K562 (cell line): ENCODE results near the gene CCDC85B. TPM values are rescaled to one million over a fixed set of nuclear protein-coding genes. Genes with fewer than 3 reads are reported as not detected.

Source experiments
- CCAR2 ChIP-seq: fragments of 200-400 bp; formaldehyde crosslinking; IDR thresholded peaks from 2 replicates; pipeline ENCODE4 v1.6.1; 2017; ENCODE audit warnings: mild to moderate bottlenecking, low read depth, low read length
- ELF2 ChIP-seq: fragments of 250-450 bp; sonication (Bioruptor Pico); IDR thresholded peaks from 2 replicates; pipeline ENCODE4 v1.5.0; 2021; ENCODE audit warnings: mild to moderate bottlenecking
- RBM15 ChIP-seq: fragments of 200-400 bp; formaldehyde crosslinking; IDR thresholded peaks from 2 replicates; pipeline ENCODE4 v1.6.1; 2018; ENCODE audit warnings: mild to moderate bottlenecking, low read length, moderate library complexity; ENCODE audit not compliant: insufficient read depth
- RBM17 ChIP-seq: fragments of 200-400 bp; formaldehyde crosslinking; IDR thresholded peaks from 2 replicates; pipeline ENCODE4 v1.6.1; 2017; ENCODE audit warnings: low read depth, mild to moderate bottlenecking, low read length, borderline replicate concordance
- ZNF134 ChIP-seq: fragments of 250-450 bp; sonication (Bioruptor Pico); conservative IDR thresholded peaks from 2 replicates; pipeline ENCODE4 v1.4.0; 2020
- ZNF197 ChIP-seq: fragments of 200-800 bp; sonication (Bioruptor generic); IDR thresholded peaks from 2 replicates; pipeline ENCODE4 v1.6.1; 2016; ENCODE audit warnings: low read depth, missing genetic modification characterization, missing compliant biosample characterization
- ZNF707 ChIP-seq: fragments of 250-450 bp; sonication (Bioruptor Pico); conservative IDR thresholded peaks from 2 replicates; pipeline ENCODE4 v1.8.0; 2022; ENCODE audit warnings: inconsistent platforms, mild to moderate bottlenecking, moderate library complexity
- ZNF780A ChIP-seq: fragments of 250-450 bp; sonication (Bioruptor Pico); IDR thresholded peaks from 2 replicates; pipeline ENCODE4 v1.5.0; 2021; ENCODE audit warnings: mild to moderate bottlenecking
- polyA plus RNA-seq, 8 experiments: library from polyadenylated mRNA; depleted of rRNA in 4 of 8; stranded (reverse) in 5 of 8; unstranded in 3 of 8; fragments of >200 nt; fragmentation: Nextera tagmentation in 2 of 8; fragmentation: Illumina TruSeq in 1 of 8; extraction: Ambion mirVana in 2 of 8; extraction: Trizol in 1 of 8; gene quantifications; 2 replicates each; pipeline versions ENCODE4 v1.2.1 to v1.2.3, GENCODE V29; 2011 to 2014; ENCODE audit warnings: inconsistent platforms in 1 of 8, missing spikeins in 1 of 8
- total RNA-seq, 7 experiments: library from RNA; depleted of rRNA in 6 of 7; stranded (reverse); fragments of >200 nt in 6 of 7; fragmentation: Illumina TruSeq in 2 of 7; extraction: Trizol in 2 of 7; gene quantifications; 2 replicates each; pipeline versions ENCODE4 v1.2.1 to v1.2.3, GENCODE V29; 2011 to 2021; ENCODE audit warnings: low replicate concordance in 1 of 7
- TF ChIP-seq, protein P1 (sequence below): fragments of 250-450 bp; sonication (Bioruptor Pico); IDR thresholded peaks from 2 replicates; pipeline ENCODE4 v1.8.0; 2021; ENCODE audit warnings: mild to moderate bottlenecking, moderate library complexity
- TF ChIP-seq, protein P2 (sequence below): fragments of 250-450 bp; sonication (Bioruptor Pico); IDR thresholded peaks from 2 replicates; pipeline ENCODE4 v1.5.0; 2021; ENCODE audit warnings: mild to moderate bottlenecking, borderline replicate concordance
- TF ChIP-seq, protein P3 (sequence below): fragments of 200-800 bp; sonication (Bioruptor generic); IDR thresholded peaks from 2 replicates; pipeline ENCODE4 v1.6.1; 2017; ENCODE audit warnings: missing genetic modification characterization, missing compliant biosample characterization
- TF ChIP-seq, protein P4 (sequence below): IDR thresholded peaks from 2 replicates; pipeline ENCODE4 v1.6.1; 2011; ENCODE audit warnings: borderline replicate concordance, low read depth, mild to moderate bottlenecking, moderate library complexity, low read length; ENCODE audit not compliant: insufficient read depth, poor library complexity, severe bottlenecking
- TF ChIP-seq, protein P5 (sequence below): fragments of 450-650 bp; IDR thresholded peaks from 2 replicates; pipeline ENCODE4 v1.6.1; 2018; ENCODE audit not compliant: partially characterized antibody

The CCDC85B gene
- total and polyA plus RNA-seq, 9 of the 15 experiments (the other 6 are each of a cell fraction or from before 2014, with no cell fraction given) = 0.14 to 138 (median 6.2) TPM

DNA sequence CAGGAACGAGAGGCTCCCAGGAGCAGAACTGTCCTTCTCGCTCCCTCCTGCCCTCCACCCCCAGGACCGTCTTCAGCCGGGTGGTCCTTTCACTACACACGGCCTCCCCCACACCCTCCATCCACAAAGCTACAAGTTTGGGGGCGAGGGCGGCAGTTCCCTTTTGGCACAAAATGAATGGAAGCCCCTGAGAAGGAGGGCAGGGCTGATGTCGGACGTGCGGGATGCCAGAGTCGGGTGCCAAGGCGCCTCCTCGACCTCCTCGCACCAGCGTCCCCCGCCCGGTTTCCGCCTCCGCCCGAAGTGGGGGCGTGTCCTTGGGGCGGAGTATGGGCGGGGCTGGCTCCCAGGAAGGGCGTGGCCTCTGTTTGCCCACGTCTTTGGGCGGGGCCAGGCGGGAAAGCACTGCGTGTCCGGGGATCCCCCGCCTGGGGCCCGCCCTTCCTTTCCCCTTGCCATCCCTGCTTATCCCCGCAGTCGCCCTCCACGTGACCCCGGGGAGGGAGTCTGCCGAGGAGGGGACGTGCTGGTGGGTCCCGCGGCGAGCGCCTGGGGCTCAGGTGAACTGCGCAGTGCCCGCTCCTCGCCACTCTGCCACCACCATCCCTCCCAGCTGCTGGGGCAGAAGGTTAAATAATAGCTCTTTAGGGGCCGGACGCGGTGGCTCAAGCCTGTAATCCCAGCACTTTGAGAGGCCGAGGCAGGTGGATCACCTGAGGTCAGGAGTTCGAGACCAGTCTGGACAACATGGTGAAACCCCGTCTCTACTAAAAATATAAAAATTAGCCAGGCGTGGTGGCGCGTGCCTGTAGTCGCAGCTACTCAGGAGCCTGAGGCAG lies 16.9 kb upstream of the CCDC85B start (continued):
- TF ChIP-seq, protein P1, sequence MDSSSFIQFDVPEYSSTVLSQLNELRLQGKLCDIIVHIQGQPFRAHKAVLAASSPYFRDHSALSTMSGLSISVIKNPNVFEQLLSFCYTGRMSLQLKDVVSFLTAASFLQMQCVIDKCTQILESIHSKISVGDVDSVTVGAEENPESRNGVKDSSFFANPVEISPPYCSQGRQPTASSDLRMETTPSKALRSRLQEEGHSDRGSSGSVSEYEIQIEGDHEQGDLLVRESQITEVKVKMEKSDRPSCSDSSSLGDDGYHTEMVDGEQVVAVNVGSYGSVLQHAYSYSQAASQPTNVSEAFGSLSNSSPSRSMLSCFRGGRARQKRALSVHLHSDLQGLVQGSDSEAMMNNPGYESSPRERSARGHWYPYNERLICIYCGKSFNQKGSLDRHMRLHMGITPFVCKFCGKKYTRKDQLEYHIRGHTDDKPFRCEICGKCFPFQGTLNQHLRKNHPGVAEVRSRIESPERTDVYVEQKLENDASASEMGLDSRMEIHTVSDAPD (CRISPR knock-in tag) = no peak
- no peak for TF ChIP-seq ZNF707
- no peak for TF ChIP-seq ELF2 (CRISPR knock-in tag)
- no peak for TF ChIP-seq ZNF780A (CRISPR knock-in tag)
- no peak for TF ChIP-seq RBM15
- TF ChIP-seq, protein P2, sequence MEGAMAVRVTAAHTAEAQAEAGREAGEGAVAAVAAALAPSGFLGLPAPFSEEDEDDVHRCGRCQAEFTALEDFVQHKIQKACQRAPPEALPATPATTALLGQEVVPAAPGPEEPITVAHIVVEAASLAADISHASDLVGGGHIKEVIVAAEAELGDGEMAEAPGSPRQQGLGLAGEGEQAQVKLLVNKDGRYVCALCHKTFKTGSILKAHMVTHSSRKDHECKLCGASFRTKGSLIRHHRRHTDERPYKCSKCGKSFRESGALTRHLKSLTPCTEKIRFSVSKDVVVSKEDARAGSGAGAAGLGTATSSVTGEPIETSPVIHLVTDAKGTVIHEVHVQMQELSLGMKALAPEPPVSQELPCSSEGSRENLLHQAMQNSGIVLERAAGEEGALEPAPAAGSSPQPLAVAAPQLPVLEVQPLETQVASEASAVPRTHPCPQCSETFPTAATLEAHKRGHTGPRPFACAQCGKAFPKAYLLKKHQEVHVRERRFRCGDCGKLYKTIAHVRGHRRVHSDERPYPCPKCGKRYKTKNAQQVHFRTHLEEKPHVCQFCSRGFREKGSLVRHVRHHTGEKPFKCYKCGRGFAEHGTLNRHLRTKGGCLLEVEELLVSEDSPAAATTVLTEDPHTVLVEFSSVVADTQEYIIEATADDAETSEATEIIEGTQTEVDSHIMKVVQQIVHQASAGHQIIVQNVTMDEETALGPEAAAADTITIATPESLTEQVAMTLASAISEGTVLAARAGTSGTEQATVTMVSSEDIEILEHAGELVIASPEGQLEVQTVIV (CRISPR knock-in tag) = no peak
- no peak for TF ChIP-seq ZNF197 (CRISPR knock-in tag)
- TF ChIP-seq RBM17 = no peak
- TF ChIP-seq, protein P3, sequence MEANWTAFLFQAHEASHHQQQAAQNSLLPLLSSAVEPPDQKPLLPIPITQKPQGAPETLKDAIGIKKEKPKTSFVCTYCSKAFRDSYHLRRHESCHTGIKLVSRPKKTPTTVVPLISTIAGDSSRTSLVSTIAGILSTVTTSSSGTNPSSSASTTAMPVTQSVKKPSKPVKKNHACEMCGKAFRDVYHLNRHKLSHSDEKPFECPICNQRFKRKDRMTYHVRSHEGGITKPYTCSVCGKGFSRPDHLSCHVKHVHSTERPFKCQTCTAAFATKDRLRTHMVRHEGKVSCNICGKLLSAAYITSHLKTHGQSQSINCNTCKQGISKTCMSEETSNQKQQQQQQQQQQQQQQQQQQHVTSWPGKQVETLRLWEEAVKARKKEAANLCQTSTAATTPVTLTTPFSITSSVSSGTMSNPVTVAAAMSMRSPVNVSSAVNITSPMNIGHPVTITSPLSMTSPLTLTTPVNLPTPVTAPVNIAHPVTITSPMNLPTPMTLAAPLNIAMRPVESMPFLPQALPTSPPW (CRISPR knock-in tag) = peak; percentile 86
- TF ChIP-seq, protein P4, sequence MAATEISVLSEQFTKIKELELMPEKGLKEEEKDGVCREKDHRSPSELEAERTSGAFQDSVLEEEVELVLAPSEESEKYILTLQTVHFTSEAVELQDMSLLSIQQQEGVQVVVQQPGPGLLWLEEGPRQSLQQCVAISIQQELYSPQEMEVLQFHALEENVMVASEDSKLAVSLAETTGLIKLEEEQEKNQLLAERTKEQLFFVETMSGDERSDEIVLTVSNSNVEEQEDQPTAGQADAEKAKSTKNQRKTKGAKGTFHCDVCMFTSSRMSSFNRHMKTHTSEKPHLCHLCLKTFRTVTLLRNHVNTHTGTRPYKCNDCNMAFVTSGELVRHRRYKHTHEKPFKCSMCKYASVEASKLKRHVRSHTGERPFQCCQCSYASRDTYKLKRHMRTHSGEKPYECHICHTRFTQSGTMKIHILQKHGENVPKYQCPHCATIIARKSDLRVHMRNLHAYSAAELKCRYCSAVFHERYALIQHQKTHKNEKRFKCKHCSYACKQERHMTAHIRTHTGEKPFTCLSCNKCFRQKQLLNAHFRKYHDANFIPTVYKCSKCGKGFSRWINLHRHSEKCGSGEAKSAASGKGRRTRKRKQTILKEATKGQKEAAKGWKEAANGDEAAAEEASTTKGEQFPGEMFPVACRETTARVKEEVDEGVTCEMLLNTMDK = no peak
- TF ChIP-seq, protein P5, sequence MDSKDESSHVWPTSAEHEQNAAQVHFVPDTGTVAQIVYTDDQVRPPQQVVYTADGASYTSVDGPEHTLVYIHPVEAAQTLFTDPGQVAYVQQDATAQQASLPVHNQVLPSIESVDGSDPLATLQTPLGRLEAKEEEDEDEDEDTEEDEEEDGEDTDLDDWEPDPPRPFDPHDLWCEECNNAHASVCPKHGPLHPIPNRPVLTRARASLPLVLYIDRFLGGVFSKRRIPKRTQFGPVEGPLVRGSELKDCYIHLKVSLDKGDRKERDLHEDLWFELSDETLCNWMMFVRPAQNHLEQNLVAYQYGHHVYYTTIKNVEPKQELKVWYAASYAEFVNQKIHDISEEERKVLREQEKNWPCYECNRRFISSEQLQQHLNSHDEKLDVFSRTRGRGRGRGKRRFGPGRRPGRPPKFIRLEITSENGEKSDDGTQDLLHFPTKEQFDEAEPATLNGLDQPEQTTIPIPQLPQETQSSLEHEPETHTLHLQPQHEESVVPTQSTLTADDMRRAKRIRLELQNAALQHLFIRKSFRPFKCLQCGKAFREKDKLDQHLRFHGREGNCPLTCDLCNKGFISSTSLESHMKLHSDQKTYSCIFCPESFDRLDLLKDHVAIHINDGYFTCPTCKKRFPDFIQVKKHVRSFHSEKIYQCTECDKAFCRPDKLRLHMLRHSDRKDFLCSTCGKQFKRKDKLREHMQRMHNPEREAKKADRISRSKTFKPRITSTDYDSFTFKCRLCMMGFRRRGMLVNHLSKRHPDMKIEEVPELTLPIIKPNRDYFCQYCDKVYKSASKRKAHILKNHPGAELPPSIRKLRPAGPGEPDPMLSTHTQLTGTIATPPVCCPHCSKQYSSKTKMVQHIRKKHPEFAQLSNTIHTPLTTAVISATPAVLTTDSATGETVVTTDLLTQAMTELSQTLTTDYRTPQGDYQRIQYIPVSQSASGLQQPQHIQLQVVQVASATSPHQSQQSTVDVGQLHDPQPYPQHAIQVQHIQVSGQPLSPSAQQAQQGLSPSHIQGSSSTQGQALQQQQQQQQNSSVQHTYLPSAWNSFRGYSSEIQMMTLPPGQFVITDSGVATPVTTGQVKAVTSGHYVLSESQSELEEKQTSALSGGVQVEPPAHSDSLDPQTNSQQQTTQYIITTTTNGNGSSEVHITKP = no peak
- no peak for TF ChIP-seq ZNF134 (CRISPR knock-in tag)
- no peak for TF ChIP-seq CCAR2
